Measurements from ENCODE around the gene SH3RF3.

Gene SH3RF3

DNA sequence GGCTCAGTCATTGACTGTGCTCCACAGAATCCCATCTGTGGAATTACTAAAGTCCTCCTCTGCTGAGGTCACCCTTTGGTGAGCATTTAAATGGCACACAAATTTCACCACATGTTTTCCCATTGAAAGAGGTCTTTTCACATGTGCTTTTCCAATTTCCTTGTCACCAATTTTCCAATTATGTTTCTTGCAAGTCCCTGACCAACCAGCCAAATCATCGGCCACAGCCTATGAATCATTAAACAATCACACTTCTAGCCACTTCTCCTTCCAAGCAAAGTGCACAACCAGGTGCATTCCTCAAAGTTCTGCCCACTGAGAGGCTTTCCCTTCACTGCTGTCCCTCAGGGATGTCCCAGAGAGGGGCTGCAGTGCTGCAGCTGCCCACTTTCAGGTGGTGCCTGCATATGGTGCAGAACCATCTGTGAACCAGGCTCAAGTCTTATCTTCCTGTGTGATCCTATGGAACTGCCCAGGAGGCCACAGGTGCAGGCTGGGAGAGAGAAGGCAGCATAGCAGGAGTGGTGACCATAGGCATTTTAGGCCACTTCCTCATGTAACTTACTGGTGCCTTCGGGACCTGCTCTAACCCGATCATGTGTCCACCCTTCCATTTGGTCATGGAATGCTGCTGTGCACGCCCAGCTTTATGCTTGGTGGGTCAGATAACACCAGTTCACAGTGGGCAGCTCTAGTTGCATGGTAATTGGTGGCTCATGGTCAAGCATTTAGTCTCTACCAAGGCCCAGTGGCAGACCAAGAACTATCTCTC, 331.7 kb downstream of the SH3RF3 start:
- DNase-seq: no peak

GRCh38 chr2:109463236-109463635, 334.2 kb downstream of the SH3RF3 start:
- no peak for DNase-seq

GRCh38 chr2:109463891-109464290, 334.9 kb downstream of the SH3RF3 start:
- no peak for DNase-seq

DNA sequence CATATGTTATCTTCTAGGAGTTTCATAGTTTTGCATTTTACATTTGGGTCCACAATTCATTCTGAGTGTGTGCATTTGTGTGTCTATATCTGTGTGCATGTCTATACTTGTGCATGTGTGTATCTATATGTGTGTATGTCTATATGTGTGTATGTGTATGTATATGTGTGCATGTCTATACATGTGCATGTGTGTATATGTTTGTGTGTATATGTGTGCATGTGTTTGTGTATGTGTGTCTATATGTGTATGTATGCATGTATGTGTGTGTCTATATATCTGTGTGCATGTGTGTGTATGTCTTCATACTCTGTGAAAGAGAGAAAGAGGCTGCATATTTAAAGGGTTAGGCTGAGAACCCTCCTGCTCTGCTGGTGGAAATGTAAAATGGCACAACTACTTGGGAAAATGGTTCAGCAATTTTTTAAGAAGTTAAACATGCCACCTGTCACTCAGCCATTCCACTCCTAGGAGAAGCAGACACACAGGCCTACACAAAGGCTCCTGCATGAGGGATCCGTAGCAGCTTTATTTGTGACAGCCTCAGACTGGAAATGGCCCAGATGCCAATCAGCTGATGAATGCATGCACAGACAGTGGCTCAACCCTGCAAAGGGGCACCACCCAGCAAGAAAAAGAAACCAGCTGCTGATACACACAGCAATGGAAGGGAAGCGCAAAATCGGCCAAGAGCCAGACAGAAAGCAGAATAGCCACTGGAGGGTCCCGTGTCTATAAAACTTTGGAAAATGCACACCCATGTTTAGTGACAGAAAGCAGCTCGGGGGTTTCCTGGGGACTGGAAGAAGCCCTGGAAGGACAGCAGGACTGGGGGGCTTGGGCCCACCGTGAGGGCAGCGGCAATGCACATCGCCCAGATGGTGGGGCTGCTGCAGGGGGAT, 337.9 kb downstream of the SH3RF3 start:
- DNase-seq: no peak

DNA sequence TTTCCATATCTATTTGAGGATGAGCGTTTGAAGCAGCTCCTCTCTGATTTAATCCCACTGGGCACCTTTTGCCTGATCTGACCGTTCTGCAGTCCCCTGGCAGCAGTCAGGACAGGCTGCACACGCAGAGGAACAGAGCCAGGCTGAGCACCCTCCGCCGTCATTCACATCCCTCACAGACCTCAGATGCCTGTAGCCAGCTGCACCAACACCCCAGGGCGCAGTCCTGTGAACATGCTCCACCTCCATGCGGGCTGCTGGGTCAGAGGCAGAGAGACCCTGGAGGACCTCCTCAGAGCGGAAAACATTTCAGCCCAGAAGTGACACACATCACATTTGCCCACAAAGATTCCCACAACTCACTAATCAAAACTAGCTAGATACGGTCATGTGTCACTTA, 338.7 kb downstream of the SH3RF3 start:
- no peak for DNase-seq

- DNase-seq: no peak
Measured at GRCh38 chr2:109468893-109469292, 339.9 kb downstream of the SH3RF3 start.

DNA sequence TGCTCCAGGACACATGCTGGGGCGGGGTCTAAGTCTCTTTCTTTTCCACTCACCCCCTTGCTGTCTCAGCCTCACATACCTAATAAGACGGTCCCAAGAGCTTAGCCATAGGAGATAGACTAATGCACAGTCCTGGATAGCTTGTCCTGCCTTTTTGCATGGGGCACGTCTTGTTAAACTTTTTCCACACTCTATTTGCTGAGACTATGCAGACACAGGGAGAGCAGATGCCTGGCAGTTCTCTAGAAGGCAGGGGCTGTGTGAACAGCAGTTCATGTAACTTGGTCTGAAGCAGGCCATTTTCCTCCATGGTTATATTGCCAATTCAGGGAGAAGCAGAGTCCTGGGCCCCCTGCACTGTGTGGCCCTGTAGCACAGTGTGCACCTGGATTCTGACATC, 342.7 kb downstream of the SH3RF3 start:
- no peak for DNase-seq

GRCh38 chr2:109472331-109472959, 343.4 kb downstream of the SH3RF3 start:
- DNase-seq: no peak

GRCh38 chr2:109472974-109473373, 344.0 kb downstream of the SH3RF3 start:
- no peak for DNase-seq

- no peak for DNase-seq
Measured at GRCh38 chr2:109473616-109474318, 344.8 kb downstream of the SH3RF3 start.

DNA sequence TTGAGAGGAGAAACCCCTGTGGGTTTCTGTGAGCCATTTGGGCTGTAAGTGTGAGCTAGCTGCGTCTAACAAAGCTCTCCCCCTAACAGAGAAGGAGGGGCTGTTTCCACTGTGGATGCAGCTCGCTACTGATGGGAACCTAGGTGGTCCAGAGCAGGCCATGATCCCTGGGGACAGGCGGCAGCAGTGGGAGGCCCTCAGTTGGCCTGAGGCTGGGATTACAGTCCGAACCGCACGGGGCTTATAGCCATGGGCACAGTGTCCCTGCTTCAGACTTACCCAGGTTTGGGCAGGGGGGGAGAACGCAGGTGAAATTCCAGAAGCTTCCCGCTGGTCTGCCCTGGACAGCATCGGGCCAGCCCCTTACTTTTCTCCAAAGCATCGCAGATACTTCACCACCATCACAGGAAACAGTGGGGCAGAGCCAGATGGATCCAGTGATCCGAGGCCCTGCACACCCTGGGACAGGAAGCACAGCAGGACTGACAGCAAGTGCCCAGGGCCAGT, 345.4 kb downstream of the SH3RF3 start:
- no peak for DNase-seq

DNA sequence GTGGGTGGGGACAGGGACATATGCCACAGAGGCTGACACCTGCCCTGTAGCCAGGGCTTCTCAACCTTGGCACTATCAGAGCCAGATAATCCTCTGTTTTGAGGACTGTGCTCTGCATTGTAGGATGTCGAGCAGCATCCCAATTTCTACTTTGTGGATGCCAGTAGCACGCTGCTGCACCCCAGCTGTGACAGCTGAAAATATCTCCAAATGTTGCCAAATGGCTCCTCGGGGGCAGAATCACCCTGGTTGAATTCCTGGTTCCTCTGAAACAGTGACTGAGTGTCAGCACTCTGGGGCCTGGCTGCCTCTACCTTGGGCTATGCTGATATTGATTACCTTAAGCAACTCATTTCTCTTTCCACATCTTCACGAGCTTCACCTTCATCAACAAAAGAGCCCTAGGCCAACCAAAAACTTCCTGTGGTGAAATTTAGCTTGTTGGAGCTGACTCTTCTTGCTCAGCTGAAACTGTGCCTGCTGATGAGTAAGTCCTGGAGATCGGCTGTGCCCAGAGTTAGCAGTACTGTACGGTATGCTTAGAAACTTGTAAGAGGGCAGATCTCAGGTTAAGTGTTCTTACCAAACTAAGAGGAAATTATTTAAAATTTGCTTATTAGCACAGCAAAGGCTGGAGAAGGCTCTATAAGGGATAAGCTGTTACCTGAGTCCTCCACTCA, 346.7 kb downstream of the SH3RF3 start:
- DNase-seq: no peak

GRCh38 chr2:109476641-109477441, 347.8 kb downstream of the SH3RF3 start:
- no peak for DNase-seq

DNA sequence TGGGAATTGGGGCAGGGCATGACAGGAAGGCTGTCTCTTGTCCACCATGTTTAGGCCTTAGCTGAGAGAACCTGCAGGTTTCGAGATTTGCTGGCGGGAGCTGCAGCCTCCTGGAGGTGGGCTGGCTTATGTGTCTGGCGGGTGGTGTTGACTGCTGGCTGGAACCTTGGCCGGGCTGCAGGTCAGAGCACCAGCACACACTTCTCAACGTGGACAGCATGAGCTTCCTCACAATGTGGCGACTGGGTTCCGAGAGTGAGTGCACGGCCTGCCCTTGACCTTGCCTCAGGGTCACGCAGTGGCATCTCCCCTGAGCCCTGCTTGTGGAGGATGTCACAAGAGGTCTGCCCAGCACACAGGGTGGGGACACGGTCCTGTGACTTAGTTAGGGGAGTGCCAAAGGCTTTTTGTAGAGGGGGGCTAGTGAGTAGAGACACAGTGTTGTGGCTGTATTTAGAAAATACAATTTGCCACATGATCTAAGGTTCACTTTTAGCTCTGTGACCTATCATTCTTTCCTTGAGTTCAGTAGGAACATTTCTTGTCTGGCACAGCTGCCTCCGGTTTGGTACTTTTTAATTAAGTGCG, 350.0 kb downstream of the SH3RF3 start:
- no peak for DNase-seq

DNA sequence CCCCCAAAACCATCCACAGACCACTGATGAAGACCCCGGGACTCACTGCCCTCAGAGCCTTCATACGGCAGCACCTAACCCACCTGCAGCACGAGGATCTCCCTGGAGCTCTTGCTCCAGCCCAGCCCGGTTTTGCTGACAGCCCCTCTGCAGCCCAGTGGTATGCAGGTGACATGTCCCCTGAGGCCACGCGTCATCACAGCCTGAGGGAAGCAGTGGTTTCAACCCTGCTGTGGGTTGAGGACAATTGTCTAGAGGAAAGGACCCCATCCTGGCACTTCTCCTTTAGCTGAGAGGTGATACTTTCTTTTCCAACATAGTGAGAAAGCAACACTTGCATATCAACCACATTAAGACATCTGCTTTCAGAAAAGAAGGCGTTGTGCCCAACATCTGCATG, 350.8 kb downstream of the SH3RF3 start:
- no peak for DNase-seq

GRCh38 chr2:109480486-109481195, 351.6 kb downstream of the SH3RF3 start:
- DNase-seq: no peak

DNA sequence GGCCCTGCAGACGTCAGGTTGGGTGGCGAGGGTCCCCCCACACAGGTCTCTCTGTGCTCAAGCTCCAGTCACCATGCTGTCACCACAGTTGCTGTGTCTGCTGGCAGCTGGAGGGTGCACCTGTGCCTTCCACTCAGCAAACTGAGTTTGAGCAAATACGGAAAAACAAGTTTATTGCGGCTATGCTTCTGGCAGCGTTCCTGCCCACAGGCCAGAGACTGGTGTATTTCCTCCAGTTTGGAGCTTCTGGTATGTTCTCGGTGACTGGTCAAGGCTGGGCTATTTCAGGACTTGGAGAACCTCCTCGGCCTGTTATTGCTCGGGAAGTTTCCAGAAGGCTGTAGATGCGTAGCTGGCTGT, 352.2 kb downstream of the SH3RF3 start:
- no peak for DNase-seq

DNA sequence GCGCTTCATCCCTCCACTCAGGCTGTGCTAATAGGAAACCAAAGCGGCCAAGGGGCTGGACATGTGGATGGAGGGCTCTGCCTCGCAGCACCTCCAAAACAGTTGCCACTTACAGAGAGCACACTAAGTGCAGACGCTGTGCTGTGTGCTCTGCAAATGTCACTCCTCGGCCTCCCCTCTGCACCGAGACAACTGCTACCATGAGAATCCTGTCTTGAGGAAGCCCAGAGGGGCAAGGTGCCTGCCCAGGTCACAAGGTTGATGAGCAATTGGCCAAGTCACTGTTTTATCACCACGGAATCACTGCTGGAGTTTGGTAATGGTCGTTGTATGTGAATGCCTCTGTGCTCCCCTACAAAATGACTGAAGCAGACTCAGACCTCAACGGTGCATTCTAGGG, 352.6 kb downstream of the SH3RF3 start:
- no peak for DNase-seq

DNA sequence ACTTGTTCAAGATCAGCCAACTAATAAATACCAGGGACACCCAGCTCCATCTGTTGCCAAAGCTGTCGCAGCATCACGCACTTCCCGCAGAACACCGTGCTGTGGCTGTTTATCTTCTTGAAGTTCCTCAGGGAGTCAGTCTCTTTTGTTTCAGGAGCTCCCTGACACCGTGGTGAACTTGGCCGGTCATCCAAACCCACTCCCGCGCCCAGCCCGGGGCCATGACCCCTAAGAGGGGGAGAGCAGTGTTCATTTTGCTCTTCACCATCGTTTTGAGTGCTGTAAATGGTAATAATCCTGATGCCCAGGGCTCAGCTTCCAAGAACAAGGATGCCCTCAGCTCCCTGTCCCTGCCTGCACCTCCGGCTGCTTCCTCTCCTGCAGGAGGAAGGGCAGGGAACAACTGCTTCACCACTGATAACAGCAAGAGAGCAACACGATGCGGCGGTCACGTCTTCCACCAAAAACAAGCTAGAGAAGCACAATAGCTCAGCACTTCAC, 353.4 kb downstream of the SH3RF3 start:
- no peak for DNase-seq
